Measurements from ENCODE around the gene C3orf33. TPM values are rescaled to one million over a fixed set of nuclear protein-coding genes. Genes with fewer than 3 reads are reported as not detected.
A peak's percentile ranks its signal among the peaks of the same experiment; 100 is the strongest.

The C3orf33 gene
- total RNA-seq, 1 donor from 2014 or later = 3.6 TPM

DNA sequence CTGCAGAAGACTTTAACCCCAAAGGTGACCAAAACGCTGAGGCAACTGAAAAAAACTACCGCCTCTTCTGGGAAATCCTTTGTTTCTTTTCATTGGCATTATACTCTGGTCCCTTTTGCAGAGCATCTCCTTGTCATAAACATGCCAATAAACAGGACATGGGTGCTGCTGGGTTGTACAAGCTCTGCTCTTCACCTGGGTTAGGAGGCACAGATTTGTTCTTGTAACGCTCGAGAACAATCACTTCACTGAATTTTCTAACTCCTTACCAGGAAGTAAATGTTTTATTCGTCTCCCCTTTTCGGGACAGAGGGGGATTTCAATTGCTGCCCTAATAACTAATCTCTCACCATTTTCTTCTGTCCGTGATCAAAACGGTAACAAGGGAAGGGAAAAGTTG is 62.5 kb downstream of the C3orf33 start:
- H3K9me3 ChIP-seq = no peaks in the 10 kb centered on the region
- H3K4me3 ChIP-seq = peak overlapping the region; percentile 63
- H3K27ac ChIP-seq = peak overlapping the region; percentile 72
- no peak for TF ChIP-seq CTCF (IDR thresholded peaks at IDR 0.05)
- intact Hi-C loops (cut with DNase I) = no loop called here
- DNase-seq (no peak), ATAC-seq (no peak)
- no peaks in the 10 kb centered on the region for H3K36me3 ChIP-seq
- H3K4me1 ChIP-seq = peaks cover 31% of the 10 kb centered on the region
- H3K27me3 ChIP-seq (ENCODE audit: low read depth) = peaks cover 45% of the 10 kb centered on the region

DNA sequence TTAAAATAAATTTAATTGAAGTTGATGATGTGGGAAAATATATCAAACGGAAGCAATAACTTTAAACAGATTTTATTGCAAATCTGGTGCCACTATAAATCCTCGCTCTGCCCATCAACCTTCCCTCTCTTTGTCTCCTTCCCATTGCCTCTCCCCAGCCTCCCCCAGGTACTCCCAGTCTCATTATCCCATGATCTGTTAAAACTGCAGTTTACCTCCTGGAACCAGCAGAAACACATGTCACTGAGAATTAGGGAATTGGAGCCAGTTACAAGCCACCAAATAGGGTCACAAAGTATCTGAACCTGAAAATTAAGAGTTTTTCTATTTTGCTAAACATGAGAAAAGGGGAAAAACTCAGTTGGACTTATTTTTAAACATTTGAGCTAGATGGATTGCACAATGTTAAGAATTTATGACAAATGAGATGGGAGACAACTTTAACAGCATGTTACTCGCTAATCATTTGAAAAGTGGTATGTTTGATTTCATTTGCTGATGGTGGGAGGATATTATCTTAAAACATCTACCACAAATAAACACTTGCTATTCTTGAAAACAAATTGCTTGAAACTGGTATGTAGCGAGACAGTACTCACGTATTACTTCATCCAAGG is 63.6 kb downstream of the C3orf33 start:
- DNase-seq (no peak), ATAC-seq (no peak)
- H3K27me3 ChIP-seq (ENCODE audit: low read depth) = peaks cover 45% of the 10 kb centered on the region
- H3K27ac ChIP-seq = no peak overlapping the region
- no peak for TF ChIP-seq CTCF (IDR thresholded peaks at IDR 0.05)
- intact Hi-C loops (cut with DNase I) = no loop called here
- no peak overlapping the region for H3K4me3 ChIP-seq
- no peaks in the 10 kb centered on the region for H3K9me3 ChIP-seq
- peaks cover 40% of the 10 kb centered on the region for H3K4me1 ChIP-seq
- no peaks in the 10 kb centered on the region for H3K36me3 ChIP-seq

- Histone ChIP-seq H3K9me3 (no peaks in the 10 kb centered on the region), H3K4me3 (no peak overlapping the region), H3K4me1 (peaks cover 40% of the 10 kb centered on the region), H3K36me3 (no peaks in the 10 kb centered on the region), H3K27ac (no peak overlapping the region), H3K27me3 (ENCODE audit: low read depth) (peaks cover 42% of the 10 kb centered on the region)
- TF ChIP-seq CTCF (IDR thresholded peaks at IDR 0.05) = no peak
- intact Hi-C loops (cut with DNase I) = no loop called here
- ATAC-seq (no peak), DNase-seq (no peak)
Measured at GRCh38 chr3:155741603-155742002, 64.5 kb downstream of the C3orf33 start.

DNA sequence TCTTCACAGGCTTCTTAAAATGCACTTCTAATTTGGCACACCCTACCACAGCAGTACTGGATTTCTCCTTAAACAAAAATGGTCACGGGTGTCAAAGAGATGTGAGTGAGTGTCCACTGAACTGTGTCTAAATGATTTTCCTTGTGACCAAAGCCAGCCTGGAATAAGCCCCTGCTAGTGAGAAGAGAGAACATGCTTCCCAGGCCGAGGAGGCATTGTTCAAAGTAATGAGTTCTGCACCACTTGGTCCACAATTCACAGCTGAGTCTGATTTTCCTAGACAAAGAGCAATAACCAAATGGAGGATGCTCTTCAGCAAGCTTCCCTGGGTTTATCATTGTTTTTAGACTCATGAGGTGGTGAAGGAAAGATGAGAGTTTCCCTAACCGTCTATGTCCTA is 65.0 kb downstream of the C3orf33 start:
- Histone ChIP-seq H3K27me3 (ENCODE audit: low read depth) (peaks cover 37% of the 10 kb centered on the region), H3K36me3 (no peaks in the 10 kb centered on the region), H3K9me3 (no peaks in the 10 kb centered on the region), H3K4me1 (peaks cover 40% of the 10 kb centered on the region), H3K4me3 (no peak overlapping the region), H3K27ac (no peak overlapping the region)
- intact Hi-C loops (cut with DNase I) = no loop called here
- TF ChIP-seq CTCF (IDR thresholded peaks at IDR 0.05) = no peak
- DNase-seq = no peak
- ATAC-seq = no peak

DNA sequence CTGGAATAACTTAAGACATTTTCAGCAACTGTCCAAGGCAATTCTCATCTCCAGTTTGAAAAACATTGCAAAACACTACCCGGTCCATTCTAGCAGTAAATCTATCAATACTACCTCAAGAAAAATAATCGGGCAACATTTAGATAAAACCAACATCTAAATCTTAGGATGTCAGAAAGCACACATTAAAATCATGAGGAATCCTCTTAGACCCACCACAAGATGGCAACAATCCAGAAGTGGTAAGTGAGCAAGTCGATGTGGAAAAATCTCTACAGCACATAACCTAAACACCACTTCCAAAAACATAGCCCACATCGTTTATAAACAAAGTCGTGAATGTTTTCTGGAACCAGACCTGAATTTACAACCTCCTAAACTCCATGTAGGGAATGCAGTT is 66.9 kb downstream of the C3orf33 start:
- intact Hi-C loops (cut with DNase I) = no loop called here
- TF ChIP-seq CTCF (IDR thresholded peaks at IDR 0.05) = no peak
- ATAC-seq = no peak
- Histone ChIP-seq H3K4me1 (peaks cover 26% of the 10 kb centered on the region), H3K27ac (peak overlapping the region; percentile 74), H3K4me3 (no peak overlapping the region), H3K36me3 (no peaks in the 10 kb centered on the region), H3K27me3 (ENCODE audit: low read depth) (peaks cover 21% of the 10 kb centered on the region), H3K9me3 (no peaks in the 10 kb centered on the region)
- DNase-seq = no peak
